Activated T-cell treated with anti-CD3 and anti-CD28 coated beads for 1 hour (primary cell): ENCODE results near the gene RBM38.

Source experiments
- DNase-seq: peaks from one replicate; pipeline ENCODE4 v3.0.0-alpha.2; 2020; ENCODE audit warnings: low read depth

RBM38 gene

DNA sequence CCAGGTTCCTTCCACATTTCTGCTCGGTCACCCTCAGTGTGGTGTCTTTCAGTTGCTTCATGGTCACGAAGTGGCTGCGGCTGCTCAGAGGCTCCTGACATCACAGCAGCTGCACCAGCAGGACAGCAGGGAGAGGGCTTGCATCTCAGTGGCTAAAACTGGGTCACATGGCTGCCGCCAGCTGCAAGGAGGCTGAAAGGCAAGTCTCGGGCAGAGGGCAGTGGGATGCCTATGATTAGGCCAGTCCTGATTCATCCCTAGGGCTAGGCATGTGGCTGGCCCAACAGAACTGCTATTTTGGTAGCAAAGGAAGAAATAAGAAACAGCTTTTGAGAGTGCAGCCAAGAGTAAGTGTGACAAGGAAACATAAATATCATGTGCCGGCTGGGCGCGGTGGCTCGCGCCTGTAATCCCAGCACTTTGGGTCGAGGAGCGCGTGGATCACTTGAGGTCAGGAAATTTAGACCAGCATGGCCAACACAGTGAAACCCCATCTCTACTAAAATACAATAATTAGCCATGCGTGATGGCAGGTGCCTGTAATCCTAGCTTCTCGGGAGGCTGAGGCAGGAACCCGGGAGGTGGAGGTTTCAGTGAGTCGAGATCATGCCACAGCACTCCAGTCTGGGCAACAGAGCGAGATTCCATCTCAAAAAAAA, 46.6 kb downstream of the RBM38 start:
- no peak for DNase-seq

DNA sequence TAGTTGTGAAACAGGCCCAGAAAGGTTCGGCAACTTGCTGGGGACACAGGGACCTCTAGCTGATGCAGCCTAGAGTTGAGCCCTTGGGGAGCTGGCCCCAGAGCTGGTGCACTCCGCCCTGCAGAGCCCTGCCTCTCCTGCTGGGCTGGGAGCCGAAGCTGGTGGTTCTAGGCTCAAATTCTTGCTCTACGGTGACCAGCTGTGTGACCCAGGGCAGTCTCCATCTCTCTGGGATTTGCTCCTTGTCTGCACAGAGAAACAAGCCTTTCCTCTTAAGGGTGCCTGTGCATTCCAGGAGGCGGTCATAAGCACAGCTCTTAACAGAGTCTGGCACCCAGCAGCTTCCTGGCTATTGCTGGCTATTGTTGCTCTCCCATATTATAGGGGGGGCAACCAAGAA, 47.4 kb downstream of the RBM38 start:
- no peak for DNase-seq

DNA sequence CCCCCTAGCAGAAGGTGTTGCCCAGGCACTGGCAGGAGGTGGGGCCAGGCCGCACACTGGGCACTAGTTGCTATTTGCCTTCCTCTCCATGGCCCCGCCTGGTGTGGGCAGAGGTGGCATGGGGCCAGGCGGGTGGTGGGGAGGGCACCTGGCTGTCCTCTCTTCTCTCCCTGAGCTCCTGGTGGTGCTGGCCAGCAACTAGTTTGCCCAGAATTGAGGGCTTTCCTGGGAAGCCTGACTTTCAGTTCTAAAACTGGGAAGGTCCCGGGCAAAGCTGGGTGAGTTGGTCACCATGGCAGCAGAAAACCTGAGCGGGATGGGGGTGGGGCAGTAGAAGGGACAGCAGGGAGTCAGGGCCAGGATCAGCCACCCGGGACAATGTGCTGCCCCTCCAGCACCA, 48.2 kb downstream of the RBM38 start:
- no peak for DNase-seq

GRCh38 chr20:57439993-57440392, 48.8 kb downstream of the RBM38 start:
- DNase-seq, result no peak

GRCh38 chr20:57440678-57441509, 49.7 kb downstream of the RBM38 start:
- no peak for DNase-seq

DNA sequence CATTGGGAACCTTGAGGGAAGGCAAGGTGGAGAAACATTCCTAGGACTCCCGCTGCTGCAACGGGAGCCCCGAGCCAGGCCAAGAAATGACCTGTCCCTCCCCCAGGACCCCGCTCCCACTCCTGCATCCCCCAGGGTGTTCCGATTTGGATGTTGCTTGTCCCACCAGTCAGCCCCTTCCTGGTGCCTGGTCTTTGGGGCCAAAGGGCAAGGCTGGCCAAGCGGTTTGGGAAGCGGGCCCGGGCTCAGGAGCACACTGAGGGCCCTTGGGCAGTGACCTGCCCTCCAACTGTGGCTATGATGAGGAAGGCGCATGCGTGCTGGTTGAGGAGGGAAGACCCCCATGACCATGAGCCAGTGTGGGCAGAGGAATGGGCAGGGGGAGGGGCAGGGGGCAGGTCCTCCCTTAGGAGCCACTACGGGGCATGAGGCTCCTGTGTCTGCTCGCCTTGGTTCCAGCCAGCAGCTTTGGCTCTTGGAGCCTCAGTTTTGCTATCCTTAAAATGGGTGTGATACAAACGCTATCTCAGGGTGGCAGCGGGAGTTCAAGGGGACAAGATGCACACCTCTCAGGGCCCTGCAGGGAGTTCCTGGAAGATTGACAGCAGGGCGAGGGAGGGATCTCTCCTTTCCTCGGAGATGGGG, 50.4 kb downstream of the RBM38 start:
- DNase-seq, result no peak

DNA sequence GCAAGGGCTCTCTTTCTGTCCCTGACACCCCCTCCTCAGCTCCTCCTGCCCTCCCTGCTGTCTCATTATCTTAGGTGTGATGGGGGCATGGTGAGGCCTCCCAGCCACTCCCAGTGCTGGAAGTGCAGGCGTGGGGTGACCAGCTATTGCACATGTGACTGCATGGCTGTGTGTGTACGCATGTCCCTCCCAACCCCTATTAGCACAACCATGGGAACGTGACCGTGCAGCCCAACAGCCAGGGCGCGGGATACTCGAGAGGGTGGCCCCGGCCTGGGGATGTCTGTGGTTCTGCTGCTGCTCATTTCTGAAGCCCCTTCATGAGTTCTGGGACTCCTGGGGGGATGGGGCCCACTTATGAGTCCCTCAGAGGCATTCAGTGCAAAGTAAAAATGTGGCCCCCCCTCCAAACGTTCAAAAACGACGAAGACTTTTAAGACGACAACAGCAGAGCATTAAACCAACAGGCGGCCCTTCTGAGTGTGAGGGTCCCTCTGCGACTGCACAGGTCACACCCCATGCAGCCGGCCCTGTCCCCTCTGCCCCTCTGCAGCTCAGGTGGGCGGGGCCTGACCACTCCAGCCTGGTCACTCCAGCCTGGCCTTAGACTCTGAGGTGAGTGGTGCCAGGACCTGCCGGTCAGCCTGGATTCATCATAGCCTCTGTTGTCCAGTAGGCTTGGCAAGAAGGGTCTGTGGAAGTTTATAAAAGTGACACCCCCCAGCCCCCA, 51.1 kb downstream of the RBM38 start:
- DNase-seq, result no peak

- DNase-seq, result no peak
Observed at GRCh38 chr20:57442888-57443239, 51.7 kb downstream of the RBM38 start.

DNA sequence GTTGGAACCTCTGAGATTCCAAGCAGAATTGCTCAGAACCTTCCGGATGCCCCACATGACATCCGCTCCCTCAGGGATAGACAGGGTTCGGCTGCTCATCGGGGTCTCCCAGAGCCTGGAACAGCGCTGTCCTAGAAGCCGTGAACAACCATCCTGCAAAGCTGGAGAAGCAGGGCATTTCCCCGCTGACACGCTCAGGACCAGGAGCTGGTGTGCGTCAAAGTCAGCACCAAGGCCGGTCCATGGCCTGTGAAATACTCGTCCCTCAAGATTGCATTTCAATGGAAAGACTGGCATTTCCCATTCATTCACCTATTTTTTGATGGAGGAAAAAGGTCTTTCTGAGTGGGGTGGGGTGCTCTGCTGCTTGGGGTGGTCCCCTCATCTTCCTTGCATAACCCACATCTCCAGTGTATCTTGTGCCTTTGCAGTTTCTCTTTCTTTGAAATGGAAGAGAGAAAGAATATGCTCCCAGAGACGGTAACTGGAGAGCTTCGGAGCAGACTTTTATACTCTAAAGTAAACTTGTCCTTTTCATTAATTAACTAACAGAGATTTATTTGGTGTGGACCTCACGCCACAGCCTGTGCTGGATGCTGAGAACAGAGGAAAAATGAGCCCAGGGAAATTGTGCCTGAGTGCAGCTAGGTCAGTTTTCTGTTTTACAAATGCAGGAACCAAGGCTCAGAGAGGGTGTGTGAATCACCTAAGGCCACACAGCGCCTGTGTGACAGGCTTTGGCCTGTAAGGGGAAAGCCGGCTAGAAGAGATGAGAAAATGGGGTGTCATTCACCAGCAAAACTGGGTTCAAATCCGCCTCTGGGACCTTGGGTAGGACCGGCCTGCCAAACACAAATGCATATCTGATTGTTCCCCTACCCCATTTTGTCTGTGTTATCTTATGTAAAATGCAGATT, 52.4 kb downstream of the RBM38 start:
- no peak for DNase-seq

GRCh38 chr20:57444394-57445048, 53.3 kb downstream of the RBM38 start:
- no peak for DNase-seq

GRCh38 chr20:57445298-57445697, 54.1 kb downstream of the RBM38 start:
- no peak for DNase-seq

DNA sequence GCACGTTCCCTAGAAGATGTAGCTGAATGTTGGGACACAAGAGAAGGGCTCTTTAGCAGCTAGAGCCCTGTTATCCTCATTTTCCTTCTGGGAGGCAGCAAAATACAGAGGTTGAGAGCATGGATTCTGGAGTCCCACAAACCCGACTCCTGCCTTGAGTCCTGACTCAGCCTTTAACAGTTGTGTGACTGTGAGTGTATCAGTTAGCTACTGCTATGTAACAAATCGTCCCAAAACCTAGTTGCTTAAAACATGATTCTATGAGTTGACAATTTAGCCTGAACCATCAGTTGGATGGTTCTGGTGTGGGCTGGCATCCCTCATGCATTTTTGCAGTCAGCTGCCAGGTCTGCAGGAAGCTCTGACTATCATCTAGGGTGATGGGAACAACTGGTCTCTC, 54.6 kb downstream of the RBM38 start:
- DNase-seq, result no peak

GRCh38 chr20:57448764-57449354, 57.7 kb downstream of the RBM38 start:
- no peak for DNase-seq

DNA sequence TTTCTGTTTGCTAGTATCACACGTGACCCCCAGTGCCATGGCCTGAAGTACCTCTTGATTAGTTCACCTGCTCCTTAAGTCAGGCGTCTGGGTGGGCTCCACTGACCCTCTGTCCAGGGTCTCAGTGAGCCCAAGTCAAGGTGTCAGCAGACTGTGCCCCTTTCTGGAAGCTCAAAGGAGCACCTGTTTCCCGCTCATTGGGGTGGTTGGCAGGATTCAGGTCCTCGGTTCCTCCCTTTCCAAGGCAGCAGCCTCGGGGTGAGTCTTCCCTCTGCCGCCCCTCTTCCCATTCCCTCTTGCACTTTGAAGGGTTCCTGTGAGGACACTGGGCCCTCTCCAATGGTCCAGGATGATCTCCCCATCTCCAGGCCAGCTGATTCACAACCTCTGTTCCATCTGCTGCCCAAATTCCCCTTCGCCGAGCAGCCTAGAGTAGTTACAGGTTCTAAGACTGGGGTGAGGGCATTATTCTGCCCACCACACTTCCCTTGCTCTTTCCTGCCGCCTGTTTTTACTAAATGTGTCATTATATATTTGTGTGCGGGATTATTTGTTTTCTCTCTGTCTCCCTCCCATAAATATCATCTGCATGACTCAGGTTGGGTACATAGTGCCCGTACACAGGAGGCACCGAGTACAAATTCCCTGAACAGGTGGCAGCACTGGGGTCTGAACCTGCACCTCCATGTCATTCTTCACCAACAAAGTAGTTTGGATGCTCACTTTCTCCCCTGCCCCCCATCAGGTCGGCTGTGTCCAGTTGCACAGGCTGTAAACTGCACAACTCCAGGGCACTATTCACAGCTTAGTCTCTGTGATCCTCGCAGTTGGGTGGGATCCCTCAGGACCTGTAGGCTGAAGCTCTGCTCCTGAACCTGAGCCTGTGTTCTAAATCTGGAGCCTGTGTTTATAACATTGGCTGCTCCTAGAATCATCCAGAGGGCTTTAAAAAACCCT, 58.5 kb downstream of the RBM38 start:
- DNase-seq, result no peak

- DNase-seq, result no peak
Observed at GRCh38 chr20:57450419-57450818, 59.2 kb downstream of the RBM38 start.

- DNase-seq, result no peak
Observed at GRCh38 chr20:57450931-57451330, 59.7 kb downstream of the RBM38 start.

DNA sequence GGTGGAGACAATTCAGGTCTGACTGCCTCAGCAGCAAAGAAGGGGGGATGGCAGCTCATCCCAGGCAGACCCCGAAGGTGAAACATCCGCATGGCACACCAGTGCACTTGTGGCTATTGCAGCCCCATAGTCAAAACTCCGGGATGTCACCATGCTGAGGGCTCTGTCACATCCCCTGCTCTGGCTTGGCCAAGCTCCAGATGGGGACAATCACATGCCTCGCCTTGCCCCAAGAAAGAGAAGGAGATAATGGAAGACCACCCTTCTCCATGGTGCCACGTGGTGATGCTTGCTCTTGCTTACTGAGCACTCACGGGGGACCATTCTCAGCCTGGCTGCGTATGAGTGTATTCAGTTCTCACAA, 60.2 kb downstream of the RBM38 start:
- no peak for DNase-seq

DNA sequence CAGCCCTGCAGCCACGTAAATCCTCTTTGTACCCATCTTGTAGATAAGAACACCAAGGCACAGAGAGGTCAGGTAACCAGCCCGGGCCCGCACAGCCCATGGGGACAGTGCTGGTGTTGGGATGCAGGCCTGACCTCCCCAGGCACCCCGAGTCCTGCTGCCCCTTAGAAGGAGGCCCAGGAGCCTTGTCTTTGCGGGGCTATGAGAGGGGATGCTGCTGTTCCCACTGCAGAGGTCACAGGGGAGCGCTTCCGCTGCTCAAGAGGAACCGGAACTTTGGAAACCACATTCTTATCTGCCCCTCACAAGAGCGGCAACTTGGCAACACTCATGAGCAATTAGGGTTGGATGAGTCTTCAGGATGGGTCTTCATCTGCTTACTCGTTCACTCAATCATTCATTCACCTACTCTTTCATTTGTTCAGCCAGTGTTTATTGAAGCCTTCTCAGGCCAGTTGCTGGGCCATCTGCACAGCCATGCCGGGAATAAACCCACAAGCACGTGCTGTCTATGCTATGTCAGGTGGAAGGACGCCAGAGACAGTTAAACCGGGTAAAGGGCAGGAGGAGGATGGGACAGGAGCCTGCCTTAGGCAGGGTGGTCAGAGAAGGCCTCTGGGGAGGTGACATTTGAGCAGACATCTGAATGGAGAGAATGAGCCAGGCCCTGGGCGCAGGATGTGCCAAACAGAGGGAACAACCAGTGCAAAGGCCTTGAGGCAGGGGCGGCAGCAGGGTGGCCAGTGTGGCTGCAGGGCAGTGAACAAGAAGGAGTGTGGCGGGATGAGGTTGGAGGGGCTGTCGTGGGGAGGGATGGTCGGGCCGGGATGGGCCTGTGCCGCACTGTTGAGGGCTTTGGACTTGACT, 60.8 kb downstream of the RBM38 start:
- DNase-seq, result no peak

DNA sequence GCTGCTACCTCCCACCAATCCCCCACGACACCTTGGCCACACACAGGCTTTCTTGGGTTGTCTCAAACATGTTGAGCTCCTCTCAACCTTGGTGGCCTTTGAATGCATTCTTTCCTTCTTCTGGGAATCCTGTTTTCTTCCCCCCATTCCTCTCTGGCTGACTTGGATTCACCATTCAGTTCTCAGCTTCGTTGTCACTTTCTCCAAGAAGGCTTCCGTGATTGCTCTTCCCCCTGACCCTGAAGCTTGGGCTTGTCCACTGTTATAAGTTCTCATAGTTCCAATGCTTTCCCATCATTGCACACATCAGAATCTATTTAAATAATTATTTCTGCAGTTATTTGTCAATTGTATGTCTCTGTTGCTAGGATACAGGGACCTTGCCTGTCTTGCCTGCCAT, 64.2 kb downstream of the RBM38 start:
- no peak for DNase-seq
